Measurements from ENCODE around the gene SUFU. TPM values are rescaled to one million over a fixed set of nuclear protein-coding genes. Genes with fewer than 3 reads are reported as not detected.

The SUFU gene
- total and polyA plus RNA-seq, 2 of the 4 experiments (the other 2 are of a cell fraction) = 2.2 to 11.0 TPM

DNA sequence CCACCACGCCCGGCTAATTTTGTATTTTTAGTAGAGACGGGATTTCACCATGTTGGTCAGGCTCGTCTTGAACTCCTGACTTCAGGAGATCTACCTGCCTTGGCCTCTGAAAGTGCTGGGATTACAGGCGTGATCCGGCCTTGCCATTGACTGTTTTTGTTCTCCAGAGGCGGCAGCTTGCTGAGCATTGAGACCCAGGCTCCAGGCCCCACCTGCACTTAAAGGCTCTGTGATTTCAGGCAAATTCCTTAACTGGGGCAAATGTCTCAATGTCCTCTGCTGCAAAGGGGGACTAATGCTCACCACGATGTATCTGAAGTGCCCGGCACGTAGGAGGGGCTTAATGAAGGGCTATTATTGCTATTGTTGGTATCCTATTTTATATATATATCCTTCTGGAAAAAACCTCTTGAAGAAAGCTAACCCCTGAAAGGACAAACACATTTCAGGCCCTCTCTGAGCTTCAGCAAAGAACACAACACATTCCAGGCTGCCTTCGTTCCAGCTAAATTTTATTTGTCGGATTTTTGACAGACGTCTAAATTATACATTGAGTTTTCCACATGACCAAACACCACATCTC is 169.6 kb downstream of the SUFU start:
- H2AK9ac ChIP-seq (replicated peaks; ENCODE audit: low read depth, low read length, poor library complexity) = peak overlapping the region; percentile 60
- H4K20me1 ChIP-seq (ENCODE audit: insufficient read depth, low read length) = no peaks in the 10 kb centered on the region
- BruUV-seq (replicated peaks) = no TSS peak
- DNase-seq = no peak
- POLR2A ChIA-PET (ENCODE audit: unreplicated experiment) = no interaction called here
- TF ChIP-seq POLR2A (IDR thresholded peaks at IDR 0.05; ENCODE audit: low read depth, low read length) (no peak), SMC3 (IDR thresholded peaks at IDR 0.05; ENCODE audit: low read depth, low read length) (no peak), MAZ (IDR thresholded peaks at IDR 0.05; ENCODE audit: borderline replicate concordance, low read depth, low read length) (no peak)
- dilution Hi-C loops (cut with HindIII; ENCODE audit: low sequenced_read_pairs, unreplicated experiment) = no loop called here
- in situ Hi-C loops (cut with MboI; ENCODE audit: low sequenced_read_pairs) = no loop called here
- H2AK5ac ChIP-seq (ENCODE audit: low read depth, low read length) = peak overlapping the region; percentile 72; the same call in 1 of the 2 replicates
- peak overlapping the region; percentile 83; the same call in 1 of the 2 replicates for H3K18ac ChIP-seq (ENCODE audit: low read depth, low read length)
- peak overlapping the region; percentile 85; the same call in 1 of the 2 replicates for H3K9ac ChIP-seq (ENCODE audit: low read depth, low read length)
- H2BK5ac ChIP-seq (ENCODE audit: low read depth, low read length, poor library complexity, severe bottlenecking) = peak overlapping the region; percentile 97
- peak overlapping the region; percentile 36; the same call in 1 of the 2 replicates for H3K56ac ChIP-seq (ENCODE audit: extremely low read depth, insufficient read depth, low read length)
- peaks cover 4 to 41% of the 10 kb centered on the region in 2 experiments; a peak in 3 of 4 replicates for H3K79me1 ChIP-seq (ENCODE audit: low read depth in 1 of 2, low read length in 2 of 2)
- peak overlapping the region; percentile 93 for H3K14ac ChIP-seq (replicated peaks; ENCODE audit: low read depth, low read length)
- peak overlapping the region; percentile 24; the same call in 1 of the 2 replicates for H3K27ac ChIP-seq (ENCODE audit: insufficient read depth, low read length)
- peak overlapping the region; percentile 97 for H2BK120ac ChIP-seq (ENCODE audit: low read depth, low read length)
- CTCF ChIA-PET = no interaction called here
- ATAC-seq (ENCODE audit: low read depth) = no peak
- peak overlapping the region; percentile 96 for H3K4ac ChIP-seq (ENCODE audit: low read depth, low read length)
- peak overlapping the region; percentile 97; the same call in 1 of the 2 replicates for H4K91ac ChIP-seq (ENCODE audit: insufficient read depth, low read depth, low read length)
- H3K9me1 ChIP-seq (ENCODE audit: insufficient read depth, low read length) = peaks cover 21% of the 10 kb centered on the region
- peak overlapping the region; percentile 46; the same call in 1 of the 3 replicates for H2BK15ac ChIP-seq (ENCODE audit: low read depth, low read length)
- intact Hi-C loops (cut with micrococcal nuclease) = no loop called here
- no peaks in the 10 kb centered on the region for H3K36me3 ChIP-seq (ENCODE audit: control insufficient read depth, insufficient read depth, low read length)
- peak overlapping the region; percentile 62 for H2AFZ ChIP-seq (replicated peaks; ENCODE audit: low read length, poor library complexity)
- peak overlapping the region; percentile 81; the same call in 1 of the 2 replicates for H3K4me2 ChIP-seq (ENCODE audit: low read depth, low read length)
- H3K4me3 ChIP-seq (ENCODE audit: insufficient read depth, low read depth, low read length) = no peak overlapping the region
- H3K9me3 ChIP-seq (ENCODE audit: control insufficient read depth, insufficient read depth, low read length) = no peaks in the 10 kb centered on the region
- peak overlapping the region; percentile 38; the same call in 1 of the 2 replicates for H2BK20ac ChIP-seq (ENCODE audit: low read depth, low read length)
- 83% methylated on average over 6 of the region's 13 CpGs; no CpG with 5 or more reads in 1 of the 2 experiments for WGBS, 2 experiments (ENCODE audit: extremely low coverage in 2 of 2, insufficient read length in 1 of 2)
- peak overlapping the region; percentile 78 to 93 for H4K8ac ChIP-seq (ENCODE audit: low read depth in 2 of 2, low read length in 2 of 2)
- H3K23ac ChIP-seq (ENCODE audit: low read depth, low read length) = peak overlapping the region; percentile 29
- H4K5ac ChIP-seq (ENCODE audit: low read depth, low read length) = no peak overlapping the region; the same call in 1 of the 2 replicates
- peaks cover 49% of the 10 kb centered on the region for H3K4me1 ChIP-seq (ENCODE audit: control insufficient read depth, insufficient read depth, low read length)
- H3K27me3 ChIP-seq (ENCODE audit: control insufficient read depth, insufficient read depth, low read length) = no peaks in the 10 kb centered on the region

Measured in IMR-90 (cell line).